K562 (cell line): ENCODE measurements around the gene CHMP2A. TPM values are rescaled to one million over a fixed set of nuclear protein-coding genes. Genes with fewer than 3 reads are reported as not detected.

Experiments
- COPS2 ChIP-seq: fragments of 450-650 bp; conservative IDR thresholded peaks from 2 replicates; pipeline ENCODE4 v1.6.1; 2016; ENCODE audit warnings: mild to moderate bottlenecking, moderate library complexity
- DMBX1 ChIP-seq: fragments of 250-450 bp; sonication (Bioruptor Pico); IDR thresholded peaks from 2 replicates; pipeline ENCODE4 v1.8.0; 2022; ENCODE audit warnings: inconsistent platforms, mild to moderate bottlenecking, moderate library complexity, borderline replicate concordance
- ESRRB ChIP-seq: fragments of 250-450 bp; sonication (Bioruptor Pico); IDR thresholded peaks from 2 replicates; pipeline ENCODE4 v1.5.0; 2020; ENCODE audit warnings: mild to moderate bottlenecking, moderate library complexity, borderline replicate concordance
- HLTF ChIP-seq: fragments of 450-650 bp; IDR thresholded peaks from 2 replicates; pipeline ENCODE4 v1.6.1; 2016
- LARP7 ChIP-seq: fragments of 450-650 bp; IDR thresholded peaks from 2 replicates; pipeline ENCODE4 v1.6.1; 2016
- LEF1 ChIP-seq: fragments of 450-650 bp; IDR thresholded peaks from 2 replicates; pipeline ENCODE4 v1.6.1; 2016; ENCODE audit warnings: mild to moderate bottlenecking
- NR2C2 ChIP-seq, 2 experiments: fragments of 200-800 bp in 1 of 2; sonication (Bioruptor generic) in 1 of 2; sonication (generic) in 1 of 2; formaldehyde crosslinking in 1 of 2; IDR thresholded peaks; 2 replicates each; pipeline versions ENCODE4 v1.6.1 to v1.8.0; 2016 to 2022; ENCODE audit warnings: mild to moderate bottlenecking in 1 of 2, missing compliant biosample characterization in 1 of 2, missing genetic modification characterization in 1 of 2, missing genetic modification reagents in 1 of 2
- NR3C1 ChIP-seq: sonication (generic); formaldehyde crosslinking; IDR thresholded peaks from 2 replicates; pipeline ENCODE4 v1.8.1; 2022; ENCODE audit warnings: missing genetic modification reagents
- SMARCA4 ChIP-seq: fragments of 450-650 bp; IDR thresholded peaks from 2 replicates; pipeline ENCODE4 v1.6.1; 2016
- SUPT5H ChIP-seq: fragments of 450-650 bp; IDR thresholded peaks from 2 replicates; pipeline ENCODE4 v1.6.1; 2016
- TAF9B ChIP-seq: fragments of 450-650 bp; IDR thresholded peaks from 2 replicates; pipeline ENCODE4 v1.6.1; 2018; ENCODE audit warnings: mild to moderate bottlenecking; ENCODE audit not compliant: partially characterized antibody
- TEAD4 ChIP-seq, 2 experiments: sonication (generic) in 1 of 2; formaldehyde crosslinking in 1 of 2; IDR thresholded peaks; 2 replicates each; pipeline versions ENCODE4 v1.6.1 to v1.8.0; 2012 to 2022; ENCODE audit warnings: borderline replicate concordance in 1 of 2, inconsistent platforms in 1 of 2, low read length in 1 of 2, mild to moderate bottlenecking in 1 of 2, missing genetic modification reagents in 1 of 2
- TRIM28 ChIP-seq: fragments of 450-650 bp; IDR thresholded peaks from 2 replicates; pipeline ENCODE4 v1.6.1; 2017
- ZNF324 ChIP-seq: fragments of 250-450 bp; sonication (Bioruptor Pico); IDR thresholded peaks from 2 replicates; pipeline ENCODE4 v1.4.0; 2020; ENCODE audit warnings: mild to moderate bottlenecking
- polyA plus RNA-seq, 8 experiments: library from polyadenylated mRNA; depleted of rRNA in 4 of 8; stranded (reverse) in 5 of 8; unstranded in 3 of 8; fragments of >200 nt; fragmentation: Nextera tagmentation in 2 of 8; fragmentation: Illumina TruSeq in 1 of 8; extraction: Ambion mirVana in 2 of 8; extraction: Trizol in 1 of 8; gene quantifications; 2 replicates each; pipeline versions ENCODE4 v1.2.1 to v1.2.3, GENCODE V29; 2011 to 2014; ENCODE audit warnings: inconsistent platforms in 1 of 8, missing spikeins in 1 of 8
- total RNA-seq, 7 experiments: library from RNA; depleted of rRNA in 6 of 7; stranded (reverse); fragments of >200 nt in 6 of 7; fragmentation: Illumina TruSeq in 2 of 7; extraction: Trizol in 2 of 7; gene quantifications; 2 replicates each; pipeline versions ENCODE4 v1.2.1 to v1.2.3, GENCODE V29; 2011 to 2021; ENCODE audit warnings: low replicate concordance in 1 of 7
- TF ChIP-seq, protein P1 (sequence below): sonication (generic); formaldehyde crosslinking; IDR thresholded peaks from 2 replicates; pipeline ENCODE4 v1.8.1; 2023; ENCODE audit warnings: mild to moderate bottlenecking, missing genetic modification reagents
- TF ChIP-seq, protein P2 (sequence below), 2 experiments: fragments of 450-650 bp in 1 of 2; sonication (generic) in 1 of 2; formaldehyde crosslinking in 1 of 2; IDR thresholded peaks in 1 of 2; conservative IDR thresholded peaks in 1 of 2; 2 replicates each; pipeline versions ENCODE4 v1.6.1 to v1.8.1; 2016 to 2023; ENCODE audit warnings: mild to moderate bottlenecking in 2 of 2, moderate library complexity in 2 of 2, inconsistent platforms in 1 of 2, missing genetic modification reagents in 1 of 2
- TF ChIP-seq, protein P3 (sequence below): fragments of 450-650 bp; IDR thresholded peaks from 2 replicates; pipeline ENCODE4 v1.6.1; 2017; ENCODE audit warnings: antibody characterized with exemption
- TF ChIP-seq, protein P4 (sequence below): fragments of 250-450 bp; sonication (Bioruptor Pico); IDR thresholded peaks from 2 replicates; pipeline ENCODE4 v1.4.0; 2020
- TF ChIP-seq, protein P5 (sequence below): fragments of 450-650 bp; formaldehyde crosslinking; conservative IDR thresholded peaks from 2 replicates; pipeline ENCODE4 v1.4.0; 2022; ENCODE audit warnings: mild to moderate bottlenecking, missing genetic modification characterization

The CHMP2A gene
- total and polyA plus RNA-seq, 9 of the 15 experiments (the other 6 are each of a cell fraction or from before 2014, with no cell fraction given), result 57.6 to 159 (median 87.2) TPM

DNA sequence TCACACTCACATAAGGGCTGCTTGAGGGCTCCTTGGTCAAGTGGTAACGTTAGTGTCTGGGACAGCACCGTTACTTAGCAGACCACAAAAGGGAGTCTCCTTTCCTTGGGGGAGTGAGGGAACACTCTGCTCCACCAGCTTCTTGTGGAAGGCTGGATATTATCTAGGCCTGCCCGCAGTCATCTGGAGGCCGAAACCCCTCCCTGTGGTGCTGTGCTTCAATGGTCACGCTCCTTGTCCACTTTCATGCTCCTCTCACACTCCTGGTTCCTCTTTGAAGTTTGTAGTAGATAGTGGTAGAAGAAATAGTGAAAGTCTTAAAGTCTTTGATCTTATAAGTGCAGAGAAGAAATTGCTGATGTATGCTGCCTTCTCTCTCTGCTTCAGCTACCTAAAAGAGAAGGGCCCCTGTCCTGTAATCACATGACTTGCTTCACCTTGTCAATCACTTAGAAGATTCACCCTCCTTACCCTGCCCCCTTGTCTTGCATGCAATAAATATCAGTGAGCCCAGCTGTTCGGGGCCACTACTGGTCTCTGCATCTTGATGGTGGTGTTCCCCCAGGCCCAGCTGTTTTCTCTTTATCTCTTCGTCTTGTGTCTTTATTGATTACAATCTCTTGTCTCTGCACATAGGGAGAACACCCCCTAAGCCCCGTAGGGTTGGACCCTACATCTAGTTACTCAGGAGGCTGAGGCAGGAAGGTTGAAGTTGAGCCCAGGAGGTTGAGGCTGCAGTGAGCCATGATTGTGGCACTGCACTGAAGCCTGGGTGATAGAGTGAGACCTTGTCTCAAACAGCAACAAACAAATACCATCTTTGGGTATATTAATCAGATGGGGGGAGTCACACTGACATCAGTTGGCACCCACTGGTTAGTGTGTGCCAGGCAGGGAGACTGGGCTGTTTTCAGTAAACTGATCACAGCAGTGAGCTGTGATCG is 29.9 kb upstream of the CHMP2A start (continued):
- TF ChIP-seq, protein P1, sequence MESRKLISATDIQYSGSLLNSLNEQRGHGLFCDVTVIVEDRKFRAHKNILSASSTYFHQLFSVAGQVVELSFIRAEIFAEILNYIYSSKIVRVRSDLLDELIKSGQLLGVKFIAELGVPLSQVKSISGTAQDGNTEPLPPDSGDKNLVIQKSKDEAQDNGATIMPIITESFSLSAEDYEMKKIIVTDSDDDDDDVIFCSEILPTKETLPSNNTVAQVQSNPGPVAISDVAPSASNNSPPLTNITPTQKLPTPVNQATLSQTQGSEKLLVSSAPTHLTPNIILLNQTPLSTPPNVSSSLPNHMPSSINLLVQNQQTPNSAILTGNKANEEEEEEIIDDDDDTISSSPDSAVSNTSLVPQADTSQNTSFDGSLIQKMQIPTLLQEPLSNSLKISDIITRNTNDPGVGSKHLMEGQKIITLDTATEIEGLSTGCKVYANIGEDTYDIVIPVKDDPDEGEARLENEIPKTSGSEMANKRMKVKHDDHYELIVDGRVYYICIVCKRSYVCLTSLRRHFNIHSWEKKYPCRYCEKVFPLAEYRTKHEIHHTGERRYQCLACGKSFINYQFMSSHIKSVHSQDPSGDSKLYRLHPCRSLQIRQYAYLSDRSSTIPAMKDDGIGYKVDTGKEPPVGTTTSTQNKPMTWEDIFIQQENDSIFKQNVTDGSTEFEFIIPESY (CRISPR knock-in tag), result no peak
- TF ChIP-seq DMBX1 (CRISPR knock-in tag) (0 out of 2 replicates have a peak, but pooled peaks have one; percentile 31), TEAD4 (IDR thresholded peaks at IDR 0.05; ENCODE audit: low read length) (peak; percentile 82), TEAD4 (CRISPR knock-in tag; IDR thresholded peaks at IDR 0.05; ENCODE audit: borderline replicate concordance) (no peak), LEF1 (peak; percentile 90), LARP7 (no peak), ESRRB (CRISPR knock-in tag) (no peak), TRIM28 (0 out of 2 replicates have a peak, but pooled peaks have one; percentile 25), HLTF (no peak), SUPT5H (no peak), NR2C2 (CRISPR knock-in tag; IDR thresholded peaks at IDR 0.05) (no peak), NR2C2 (tag; IDR thresholded peaks at IDR 0.05) (peak; percentile 59), COPS2 (no peak), TAF9B (peak; percentile 61), NR3C1 (no peak), ZNF324 (no peak; the same call in 1 of the 2 replicates), SMARCA4 (peak; percentile 62; the same call in 1 of the 2 replicates)
- TF ChIP-seq, protein P2, sequence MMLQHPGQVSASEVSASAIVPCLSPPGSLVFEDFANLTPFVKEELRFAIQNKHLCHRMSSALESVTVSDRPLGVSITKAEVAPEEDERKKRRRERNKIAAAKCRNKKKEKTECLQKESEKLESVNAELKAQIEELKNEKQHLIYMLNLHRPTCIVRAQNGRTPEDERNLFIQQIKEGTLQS (IDR thresholded peaks at IDR 0.05), result no peak; the same call in 1 of the 2 replicates
- TF ChIP-seq, protein P2 (CRISPR knock-in tag; conservative IDR thresholded peaks at IDR 0.05), result no peak
- TF ChIP-seq, protein P3, sequence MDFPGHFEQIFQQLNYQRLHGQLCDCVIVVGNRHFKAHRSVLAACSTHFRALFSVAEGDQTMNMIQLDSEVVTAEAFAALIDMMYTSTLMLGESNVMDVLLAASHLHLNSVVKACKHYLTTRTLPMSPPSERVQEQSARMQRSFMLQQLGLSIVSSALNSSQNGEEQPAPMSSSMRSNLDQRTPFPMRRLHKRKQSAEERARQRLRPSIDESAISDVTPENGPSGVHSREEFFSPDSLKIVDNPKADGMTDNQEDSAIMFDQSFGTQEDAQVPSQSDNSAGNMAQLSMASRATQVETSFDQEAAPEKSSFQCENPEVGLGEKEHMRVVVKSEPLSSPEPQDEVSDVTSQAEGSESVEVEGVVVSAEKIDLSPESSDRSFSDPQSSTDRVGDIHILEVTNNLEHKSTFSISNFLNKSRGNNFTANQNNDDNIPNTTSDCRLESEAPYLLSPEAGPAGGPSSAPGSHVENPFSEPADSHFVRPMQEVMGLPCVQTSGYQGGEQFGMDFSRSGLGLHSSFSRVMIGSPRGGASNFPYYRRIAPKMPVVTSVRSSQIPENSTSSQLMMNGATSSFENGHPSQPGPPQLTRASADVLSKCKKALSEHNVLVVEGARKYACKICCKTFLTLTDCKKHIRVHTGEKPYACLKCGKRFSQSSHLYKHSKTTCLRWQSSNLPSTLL, result no peak
- TF ChIP-seq, protein P4, sequence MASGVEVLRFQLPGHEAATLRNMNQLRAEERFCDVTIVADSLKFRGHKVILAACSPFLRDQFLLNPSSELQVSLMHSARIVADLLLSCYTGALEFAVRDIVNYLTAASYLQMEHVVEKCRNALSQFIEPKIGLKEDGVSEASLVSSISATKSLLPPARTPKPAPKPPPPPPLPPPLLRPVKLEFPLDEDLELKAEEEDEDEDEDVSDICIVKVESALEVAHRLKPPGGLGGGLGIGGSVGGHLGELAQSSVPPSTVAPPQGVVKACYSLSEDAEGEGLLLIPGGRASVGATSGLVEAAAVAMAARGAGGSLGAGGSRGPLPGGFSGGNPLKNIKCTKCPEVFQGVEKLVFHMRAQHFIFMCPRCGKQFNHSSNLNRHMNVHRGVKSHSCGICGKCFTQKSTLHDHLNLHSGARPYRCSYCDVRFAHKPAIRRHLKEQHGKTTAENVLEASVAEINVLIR (CRISPR knock-in tag), result peak; percentile 11; the same call in 1 of the 2 replicates
- TF ChIP-seq, protein P5, sequence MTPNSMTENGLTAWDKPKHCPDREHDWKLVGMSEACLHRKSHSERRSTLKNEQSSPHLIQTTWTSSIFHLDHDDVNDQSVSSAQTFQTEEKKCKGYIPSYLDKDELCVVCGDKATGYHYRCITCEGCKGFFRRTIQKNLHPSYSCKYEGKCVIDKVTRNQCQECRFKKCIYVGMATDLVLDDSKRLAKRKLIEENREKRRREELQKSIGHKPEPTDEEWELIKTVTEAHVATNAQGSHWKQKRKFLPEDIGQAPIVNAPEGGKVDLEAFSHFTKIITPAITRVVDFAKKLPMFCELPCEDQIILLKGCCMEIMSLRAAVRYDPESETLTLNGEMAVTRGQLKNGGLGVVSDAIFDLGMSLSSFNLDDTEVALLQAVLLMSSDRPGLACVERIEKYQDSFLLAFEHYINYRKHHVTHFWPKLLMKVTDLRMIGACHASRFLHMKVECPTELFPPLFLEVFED (CRISPR knock-in tag), result no peak
